AG10803 (cell line): Measurements from ENCODE around the gene NDRG3.
A peak's percentile ranks its signal among the peaks of the same experiment; 100 is the strongest.

Experiments used
- DNase-seq: peaks from one replicate; pipeline ENCODE4 v3.0.0; 2010; ENCODE audit warnings: low read depth
- H3K4me3 ChIP-seq: 2 replicates; pipeline ENCODE4 v1.5.1; 2011; ENCODE audit warnings: mild to moderate bottlenecking, low read length, control low read depth
- TF ChIP-seq, protein P1 (sequence below): conservative IDR thresholded peaks from 2 replicates; pipeline ENCODE4 v1.5.1; 2011; ENCODE audit warnings: mild to moderate bottlenecking, low read length, control low read depth, inconsistent platforms

NDRG3 gene

DNA sequence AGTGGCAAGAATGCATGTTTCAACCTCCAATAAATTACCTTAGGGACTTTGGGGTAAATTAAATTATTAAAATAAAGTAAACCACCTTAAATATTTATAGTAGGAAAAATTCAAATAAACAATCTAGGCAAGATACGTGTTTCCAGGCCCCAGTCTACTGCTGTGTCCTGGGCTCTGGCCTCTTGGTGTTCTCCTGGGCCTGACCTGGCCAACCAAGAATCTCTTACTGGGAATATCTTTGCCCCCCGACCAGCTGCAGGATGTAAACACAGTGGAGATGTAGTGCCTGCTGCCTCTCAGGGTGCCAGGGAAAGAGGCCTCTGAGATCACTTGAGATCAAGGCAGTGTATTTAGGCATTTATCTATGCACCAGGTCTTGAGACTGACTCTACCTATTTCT, 39.4 kb upstream of the NDRG3 start:
- H3K4me3 ChIP-seq, result no peak overlapping the region
- DNase-seq, result no peak
- TF ChIP-seq, protein P1, sequence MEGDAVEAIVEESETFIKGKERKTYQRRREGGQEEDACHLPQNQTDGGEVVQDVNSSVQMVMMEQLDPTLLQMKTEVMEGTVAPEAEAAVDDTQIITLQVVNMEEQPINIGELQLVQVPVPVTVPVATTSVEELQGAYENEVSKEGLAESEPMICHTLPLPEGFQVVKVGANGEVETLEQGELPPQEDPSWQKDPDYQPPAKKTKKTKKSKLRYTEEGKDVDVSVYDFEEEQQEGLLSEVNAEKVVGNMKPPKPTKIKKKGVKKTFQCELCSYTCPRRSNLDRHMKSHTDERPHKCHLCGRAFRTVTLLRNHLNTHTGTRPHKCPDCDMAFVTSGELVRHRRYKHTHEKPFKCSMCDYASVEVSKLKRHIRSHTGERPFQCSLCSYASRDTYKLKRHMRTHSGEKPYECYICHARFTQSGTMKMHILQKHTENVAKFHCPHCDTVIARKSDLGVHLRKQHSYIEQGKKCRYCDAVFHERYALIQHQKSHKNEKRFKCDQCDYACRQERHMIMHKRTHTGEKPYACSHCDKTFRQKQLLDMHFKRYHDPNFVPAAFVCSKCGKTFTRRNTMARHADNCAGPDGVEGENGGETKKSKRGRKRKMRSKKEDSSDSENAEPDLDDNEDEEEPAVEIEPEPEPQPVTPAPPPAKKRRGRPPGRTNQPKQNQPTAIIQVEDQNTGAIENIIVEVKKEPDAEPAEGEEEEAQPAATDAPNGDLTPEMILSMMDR, result no peak

DNA sequence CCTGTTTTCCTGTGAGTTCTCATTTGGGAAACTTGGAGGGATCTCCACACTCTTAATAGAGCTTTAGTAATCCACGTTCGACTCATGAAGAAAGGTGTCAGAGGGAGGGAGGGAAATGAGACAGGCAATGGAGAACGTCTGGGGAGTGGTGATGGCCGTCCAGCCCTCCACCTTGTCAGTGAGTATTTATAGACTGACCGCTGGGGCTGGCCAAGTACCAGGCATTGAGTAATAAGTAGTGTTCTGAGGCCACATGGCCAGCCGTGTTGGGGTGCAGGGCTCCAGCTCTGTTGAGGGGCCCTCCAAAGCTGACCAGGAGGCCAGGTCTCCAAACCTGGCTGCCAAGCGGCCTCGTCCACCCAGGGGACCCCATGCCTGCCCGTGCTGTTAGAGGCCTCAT, 39.0 kb upstream of the NDRG3 start:
- H3K4me3 ChIP-seq, result no peak overlapping the region
- peak; percentile 13 for DNase-seq
- TF ChIP-seq, protein P1, result no peak

DNA sequence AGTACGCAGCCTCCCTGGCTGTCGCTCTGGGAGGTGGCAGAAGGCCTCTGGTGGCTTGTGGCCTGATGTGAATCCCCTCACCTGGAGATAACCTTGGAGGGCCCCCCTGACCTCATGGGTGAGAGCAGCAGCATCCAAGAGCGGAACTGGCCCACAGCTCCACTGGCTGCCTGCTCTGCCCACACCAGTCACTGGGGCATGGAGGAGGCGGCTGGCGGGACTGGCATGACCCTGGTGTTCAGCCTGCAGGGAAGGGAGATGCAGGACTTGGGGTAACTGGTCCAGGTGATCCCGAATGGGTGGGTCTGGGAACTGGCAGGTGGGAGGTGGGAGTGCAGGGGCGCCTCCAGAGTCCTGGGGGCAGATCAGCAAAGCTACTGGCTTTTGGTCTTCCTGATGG, 38.2 kb upstream of the NDRG3 start:
- TF ChIP-seq, protein P1, result no peak
- no peak for DNase-seq

DNA sequence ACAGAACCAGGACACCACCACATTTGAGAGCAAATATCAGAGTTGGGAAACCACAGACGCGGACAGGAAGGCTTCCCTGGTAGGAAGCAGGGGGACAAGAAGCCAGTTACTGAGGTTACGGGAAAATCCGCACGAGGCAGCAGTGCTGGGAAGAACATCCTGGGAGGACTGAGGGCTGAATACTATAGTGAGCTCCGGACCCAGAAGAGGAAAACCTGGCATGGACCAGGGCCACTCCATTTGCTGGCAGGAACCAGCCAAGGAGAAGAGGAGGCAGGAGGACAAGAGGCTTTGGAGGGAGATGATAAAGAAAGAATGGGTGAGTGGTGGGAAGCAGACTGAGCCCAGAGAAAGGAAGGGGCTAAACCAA, 33.8 kb upstream of the NDRG3 start:
- H3K4me3 ChIP-seq, result no peak overlapping the region
- TF ChIP-seq, protein P1, result no peak
- DNase-seq, result no peak

More for the DNA sequence above, 38.2 kb upstream of the NDRG3 start:
- no peak overlapping the region for H3K4me3 ChIP-seq

DNA sequence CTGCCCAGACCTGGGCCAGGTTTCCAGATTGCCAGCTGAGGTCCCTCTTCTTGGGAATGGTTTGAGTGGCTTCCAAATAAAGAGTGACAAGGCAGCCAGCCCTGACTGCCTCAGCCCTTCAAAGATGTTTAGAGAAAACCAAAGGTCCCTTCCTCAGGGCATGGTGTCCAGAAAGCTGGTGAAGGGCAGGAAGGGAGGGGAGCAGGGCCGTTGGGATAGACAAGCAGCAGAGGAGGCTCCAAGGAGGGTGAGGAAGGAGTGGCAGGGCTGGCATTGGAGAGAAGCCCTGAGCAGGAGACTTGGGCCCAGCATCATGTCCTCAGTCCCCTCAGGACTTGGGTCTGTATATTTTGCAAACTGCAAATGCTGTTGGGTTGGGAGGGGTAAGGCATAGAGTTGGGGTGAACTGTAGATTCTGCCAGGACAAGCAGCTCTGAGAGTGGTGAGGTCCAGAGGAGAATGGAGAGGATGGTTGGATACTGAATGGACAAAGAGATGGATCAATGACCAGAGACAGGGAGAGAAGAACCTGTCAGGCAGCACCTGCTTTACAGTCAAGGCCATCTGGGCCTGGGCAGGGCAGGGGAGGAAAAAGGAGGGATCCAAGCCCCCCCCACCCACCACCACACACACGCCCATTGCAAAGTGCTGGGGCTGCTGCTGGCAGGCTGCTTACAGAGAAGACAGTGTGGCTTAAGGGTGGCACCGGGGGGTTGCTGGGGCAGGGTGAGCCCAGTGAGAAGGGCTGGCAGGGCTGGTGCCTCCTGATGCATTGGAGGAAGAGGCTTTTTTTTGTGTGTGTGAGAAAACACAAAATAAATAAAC, 33.2 kb upstream of the NDRG3 start:
- H3K4me3 ChIP-seq, result no peak overlapping the region
- TF ChIP-seq, protein P1, result no peak
- DNase-seq, result no peak

DNA sequence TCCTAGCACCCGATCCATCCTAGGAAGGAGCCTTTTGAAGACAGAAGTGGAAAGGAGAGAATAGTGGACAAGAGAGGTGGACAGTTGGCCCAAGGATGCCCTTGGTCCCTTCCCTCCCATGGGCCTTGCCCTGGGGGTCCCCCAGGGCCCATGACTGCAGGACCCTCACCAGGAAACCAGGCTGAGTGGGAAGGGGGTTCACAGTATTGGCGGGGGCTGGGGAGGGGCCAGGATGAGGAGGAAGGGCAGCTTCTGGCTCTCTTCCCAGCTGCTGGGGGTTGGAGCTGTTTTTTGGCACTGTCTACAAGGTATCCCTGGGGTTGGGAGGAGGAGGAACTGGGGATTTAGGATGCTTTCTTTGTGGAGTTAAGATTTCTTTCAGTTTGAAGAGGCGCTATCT, 31.7 kb upstream of the NDRG3 start:
- TF ChIP-seq, protein P1, result no peak
- DNase-seq, result no peak
- no peak overlapping the region for H3K4me3 ChIP-seq

DNA sequence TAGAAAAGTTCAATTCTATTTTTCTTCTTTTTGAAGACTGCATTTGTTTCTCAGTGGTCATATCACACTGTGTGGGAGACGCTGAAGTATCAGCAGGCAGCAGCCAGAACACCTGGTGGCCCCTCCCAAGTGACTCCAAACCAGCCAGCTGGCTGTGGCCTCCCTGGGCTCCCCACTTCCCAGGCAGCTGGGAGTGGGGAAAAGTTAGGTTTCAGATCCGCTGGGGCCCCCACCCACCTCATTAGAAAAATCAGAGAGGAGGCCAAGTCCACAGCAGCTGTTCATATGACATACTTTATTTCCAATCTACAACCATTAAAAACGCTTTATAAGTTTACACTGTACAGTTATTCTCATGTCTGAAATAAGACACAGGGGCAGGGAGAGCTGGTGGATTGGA, 31.3 kb upstream of the NDRG3 start:
- TF ChIP-seq, protein P1, result no peak
- no peak for DNase-seq
- no peak overlapping the region for H3K4me3 ChIP-seq
